Neuronal stem cell (in vitro differentiated cells): ENCODE measurements around the gene LCTL.
"Not testable (repeated sequence)": the region's sequence is repeated elsewhere in the genome, so short reads cannot be mapped to it uniquely, and the experiment has no call there.

Source experiments
- DNase-seq: peaks from one replicate; pipeline ENCODE4 v3.0.0-alpha.2; 2013; ENCODE audit warnings: low spot score
- H2AFZ ChIP-seq: one replicate; pipeline ENCODE4 v1.6.1; 2013; ENCODE audit warnings: mild to moderate bottlenecking, low read length, inconsistent platforms
- H2AK5ac ChIP-seq: 2 replicates; pipeline ENCODE4 v1.6.1; 2013; ENCODE audit warnings: low read depth, mild to moderate bottlenecking, inconsistent platforms, low read length, moderate library complexity, mixed read lengths
- H2BK120ac ChIP-seq: 2 replicates; pipeline ENCODE4 v1.6.1; 2013; ENCODE audit warnings: low read depth, mild to moderate bottlenecking, inconsistent platforms, low read length, moderate library complexity, mixed read lengths
- H2BK12ac ChIP-seq: one replicate; pipeline ENCODE4 v1.6.1; 2013; ENCODE audit warnings: low read length, inconsistent platforms
- H2BK15ac ChIP-seq: 2 replicates; pipeline ENCODE4 v1.6.1; 2013; ENCODE audit warnings: mild to moderate bottlenecking, low read length, inconsistent platforms, mixed read lengths
- H2BK5ac ChIP-seq: one replicate; pipeline ENCODE4 v1.6.1; 2013; ENCODE audit warnings: inconsistent platforms, mild to moderate bottlenecking, low read length, moderate library complexity
- H3K14ac ChIP-seq: one replicate; pipeline ENCODE4 v1.6.1; 2013; ENCODE audit warnings: low read length, inconsistent platforms
- H3K18ac ChIP-seq: 2 replicates; pipeline ENCODE4 v1.6.1; 2013; ENCODE audit warnings: low read length, inconsistent platforms
- H3K23ac ChIP-seq: 2 replicates; pipeline ENCODE4 v1.6.1; 2013; ENCODE audit warnings: low read depth, mild to moderate bottlenecking, mixed read lengths, low read length, inconsistent platforms; ENCODE audit not compliant: poor library complexity
- H3K27ac ChIP-seq: replicated peaks from 3 replicates; pipeline ENCODE4 v1.5.1; 2013; ENCODE audit warnings: low read length, inconsistent platforms
- H3K27me3 ChIP-seq, 3 experiments: 2 replicates each; pipeline ENCODE4 v1.6.1; 2013; ENCODE audit warnings: low read length in 3 of 3, mild to moderate bottlenecking in 2 of 3, inconsistent platforms in 1 of 3, low read depth in 1 of 3, mixed read lengths in 1 of 3, moderate library complexity in 1 of 3; ENCODE audit not compliant: control insufficient read depth in 3 of 3, insufficient read depth in 3 of 3
- H3K36me3 ChIP-seq, 2 donors: replicated peaks in 1 of 2; 2 replicates each; pipeline ENCODE4 v1.6.1; 2013; ENCODE audit warnings: low read length in 2 of 2; ENCODE audit not compliant: control insufficient read depth in 2 of 2, insufficient read depth in 2 of 2
- H3K4ac ChIP-seq: 2 replicates; pipeline ENCODE4 v1.6.1; 2013; ENCODE audit warnings: inconsistent platforms, mild to moderate bottlenecking, low read length, moderate library complexity
- H3K4me1 ChIP-seq, 2 donors: 1 replicate in 1 of 2; 2 replicates in 1 of 2; pipeline ENCODE4 v1.6.1; 2013; ENCODE audit warnings: low read length in 2 of 2, low read depth in 1 of 2; ENCODE audit not compliant: control insufficient read depth in 2 of 2, insufficient read depth in 1 of 2
- H3K4me2 ChIP-seq: one replicate; pipeline ENCODE4 v1.6.1; 2013; ENCODE audit warnings: mild to moderate bottlenecking, low read length, inconsistent platforms; ENCODE audit not compliant: insufficient read depth, poor library complexity, severe bottlenecking
- H3K4me3 ChIP-seq, 2 donors: 2 replicates each; pipeline ENCODE4 v1.5.1; 2013; ENCODE audit warnings: low read length in 2 of 2, mild to moderate bottlenecking in 2 of 2, inconsistent platforms in 1 of 2, moderate library complexity in 1 of 2
- H3K79me1 ChIP-seq: one replicate; pipeline ENCODE4 v1.6.1; 2013; ENCODE audit warnings: low read depth, mild to moderate bottlenecking, inconsistent platforms, low read length, moderate library complexity
- H3K9ac ChIP-seq: one replicate; pipeline ENCODE4 v1.6.1; 2013; ENCODE audit warnings: mild to moderate bottlenecking, low read depth, low read length, inconsistent platforms; ENCODE audit not compliant: poor library complexity
- H3K9me3 ChIP-seq, 2 donors: replicated peaks in 1 of 2; 2 replicates each; pipeline versions ENCODE3 to v1.6.1; 2013; ENCODE audit warnings: low read length in 2 of 2, mild to moderate bottlenecking in 2 of 2, inconsistent platforms in 1 of 2, low read depth in 1 of 2, mixed read lengths in 1 of 2, moderate library complexity in 1 of 2; ENCODE audit not compliant: control insufficient read depth in 2 of 2, insufficient read depth in 1 of 2
- H4K8ac ChIP-seq: one replicate; pipeline ENCODE4 v1.6.1; 2013; ENCODE audit warnings: low read depth, mild to moderate bottlenecking, inconsistent platforms, low read length, moderate library complexity
- H4K91ac ChIP-seq: one replicate; pipeline ENCODE4 v1.6.1; 2013; ENCODE audit warnings: low read length, low read depth, mild to moderate bottlenecking, inconsistent platforms; ENCODE audit not compliant: poor library complexity
- WGBS, 2 donors: extraction: QIAGEN DNeasy Blood & Tissue Kit; methylation state at CpG; one replicate each; pipeline ENCODE4 v1.1.7; 2013; ENCODE audit warnings: missing lambda C conversion rate in 2 of 2, mixed read lengths in 1 of 2; ENCODE audit not compliant: insufficient read length in 2 of 2, insufficient replicate concordance in 1 of 2; ENCODE audit errors: extremely low coverage in 2 of 2; 5-methylcytosine and 5-hydroxymethylcytosine counted together

Gene LCTL

DNA sequence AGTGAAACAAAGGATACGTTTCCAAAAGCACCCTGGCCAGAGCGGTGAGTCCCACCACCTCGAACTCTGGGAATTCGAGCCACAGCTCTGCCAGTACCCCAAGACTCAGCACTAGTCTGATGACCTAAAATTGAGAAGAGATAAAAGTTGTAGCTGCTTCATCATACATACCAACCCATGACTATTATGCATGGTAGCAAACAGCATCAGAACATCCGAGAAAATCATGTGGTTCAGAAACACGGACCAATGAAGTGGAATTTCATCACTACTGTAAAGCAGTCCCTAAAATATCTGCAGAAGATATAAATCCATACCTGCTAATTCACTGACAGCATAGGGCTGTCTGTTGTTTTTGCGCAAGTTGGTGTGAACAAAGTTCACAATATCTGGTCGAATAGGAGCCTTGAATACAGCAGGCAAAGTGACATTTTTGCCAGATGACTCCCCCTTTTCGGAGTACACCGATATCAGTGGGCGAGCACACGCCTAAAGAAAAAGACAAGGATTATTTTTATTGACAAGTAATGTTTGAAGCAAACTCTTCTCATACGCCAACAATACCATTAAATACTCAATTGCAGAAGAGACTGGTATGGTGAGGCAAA lies 62.7 kb downstream of the LCTL start:
- peaks cover 31 to 57% of the 10 kb centered on the region in 2 donors for H3K36me3 ChIP-seq
- H3K14ac ChIP-seq, H2BK120ac ChIP-seq, H3K9me3 ChIP-seq, H3K27me3 ChIP-seq, H4K8ac ChIP-seq, H2BK5ac ChIP-seq, DNase-seq, H3K79me1 ChIP-seq, H4K91ac ChIP-seq, H2BK15ac ChIP-seq, H3K23ac ChIP-seq, H3K18ac ChIP-seq, H2AK5ac ChIP-seq, H3K27ac ChIP-seq, H2AFZ ChIP-seq, H3K4ac ChIP-seq, H3K9ac ChIP-seq, H2BK12ac ChIP-seq: not testable (repeated sequence)
- no CpG with 5 or more reads among the region's 13 CpGs for WGBS, 2 donors
- peak overlapping the region; percentile 26 for H3K4me2 ChIP-seq
- H3K4me1 ChIP-seq = peaks cover 4 to 12% of the 10 kb centered on the region in 2 donors
- peak overlapping the region in 1 of 2 donors; percentile 81 for H3K4me3 ChIP-seq

DNA sequence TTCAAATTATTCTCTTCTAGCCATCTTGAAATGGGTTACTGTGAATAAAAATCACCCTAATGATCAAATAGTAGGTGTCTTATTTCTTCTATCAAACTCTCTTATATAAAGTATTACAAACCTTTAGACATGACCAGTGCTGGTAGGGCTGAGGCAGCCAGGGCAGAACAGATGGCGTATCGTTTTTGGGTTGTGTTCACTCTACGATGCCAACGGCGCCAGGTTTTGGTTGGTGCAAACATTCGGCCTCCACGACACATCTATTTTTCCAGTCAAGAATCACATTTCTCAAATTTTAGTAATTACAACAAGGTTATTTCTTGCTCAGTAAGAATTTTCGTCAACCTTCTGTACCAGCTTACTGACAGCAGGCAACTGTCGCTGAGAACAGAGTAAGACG lies 63.3 kb downstream of the LCTL start:
- H4K91ac ChIP-seq = no peak overlapping the region
- no peaks in the 10 kb centered on the region for H3K27me3 ChIP-seq
- WGBS, 2 donors = no CpG with 5 or more reads among the region's 10 CpGs
- H3K18ac ChIP-seq = no peak overlapping the region
- no peak overlapping the region for H3K4me2 ChIP-seq
- no peaks in the 10 kb centered on the region for H3K9me3 ChIP-seq
- no peak overlapping the region for H2AFZ ChIP-seq
- no peak overlapping the region for H2BK120ac ChIP-seq
- DNase-seq = no peak
- H3K4ac ChIP-seq = no peak overlapping the region
- H2BK12ac ChIP-seq = no peak overlapping the region
- H2BK15ac ChIP-seq = no peak overlapping the region
- peaks cover 4 to 12% of the 10 kb centered on the region in 2 donors for H3K4me1 ChIP-seq
- H3K27ac ChIP-seq = no peak overlapping the region
- no peak overlapping the region for H3K14ac ChIP-seq
- H2BK5ac ChIP-seq = no peak overlapping the region
- no peak overlapping the region for H3K9ac ChIP-seq
- no peaks in the 10 kb centered on the region for H3K79me1 ChIP-seq
- no peak overlapping the region for H2AK5ac ChIP-seq
- peak overlapping the region in 1 of 2 donors; percentile 9 for H3K4me3 ChIP-seq
- no peak overlapping the region for H3K23ac ChIP-seq
- peaks cover 31 to 61% of the 10 kb centered on the region in 2 donors for H3K36me3 ChIP-seq
- no peak overlapping the region for H4K8ac ChIP-seq

DNA sequence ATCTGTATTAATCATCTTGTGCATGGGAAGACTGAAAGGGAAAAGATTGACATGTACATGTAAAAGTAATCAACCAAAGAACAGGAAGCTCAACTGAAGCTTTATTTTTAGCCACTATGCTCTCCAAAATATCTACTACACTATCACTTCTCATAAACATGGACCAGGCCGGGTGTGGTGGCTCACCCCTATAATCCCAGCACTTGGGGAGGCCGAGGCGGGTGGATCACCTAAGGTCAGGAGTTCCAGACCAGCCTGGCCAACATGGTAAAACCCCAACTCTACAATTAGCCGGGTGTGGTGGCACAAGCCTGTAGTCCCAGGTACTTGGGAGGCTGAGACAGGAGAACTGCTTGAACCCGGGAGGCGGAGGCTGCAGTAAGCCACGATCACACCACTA lies 65.5 kb downstream of the LCTL start:
- H3K4me3 ChIP-seq, H3K23ac ChIP-seq, H3K9ac ChIP-seq, H4K91ac ChIP-seq, H2BK5ac ChIP-seq, H2BK15ac ChIP-seq, H2AK5ac ChIP-seq, H3K4ac ChIP-seq, H2BK12ac ChIP-seq, H3K18ac ChIP-seq, H4K8ac ChIP-seq, H3K79me1 ChIP-seq, H2BK120ac ChIP-seq, H3K27ac ChIP-seq, DNase-seq, H3K9me3 ChIP-seq, H3K4me2 ChIP-seq, H2AFZ ChIP-seq, H3K14ac ChIP-seq, H3K27me3 ChIP-seq: not testable (repeated sequence)
- WGBS, 2 donors = no CpG with 5 or more reads among the region's 7 CpGs
- Histone ChIP-seq H3K4me1 (peaks cover 6 to 18% of the 10 kb centered on the region in 2 donors), H3K36me3 (peaks cover 31 to 76% of the 10 kb centered on the region in 2 donors)

DNA sequence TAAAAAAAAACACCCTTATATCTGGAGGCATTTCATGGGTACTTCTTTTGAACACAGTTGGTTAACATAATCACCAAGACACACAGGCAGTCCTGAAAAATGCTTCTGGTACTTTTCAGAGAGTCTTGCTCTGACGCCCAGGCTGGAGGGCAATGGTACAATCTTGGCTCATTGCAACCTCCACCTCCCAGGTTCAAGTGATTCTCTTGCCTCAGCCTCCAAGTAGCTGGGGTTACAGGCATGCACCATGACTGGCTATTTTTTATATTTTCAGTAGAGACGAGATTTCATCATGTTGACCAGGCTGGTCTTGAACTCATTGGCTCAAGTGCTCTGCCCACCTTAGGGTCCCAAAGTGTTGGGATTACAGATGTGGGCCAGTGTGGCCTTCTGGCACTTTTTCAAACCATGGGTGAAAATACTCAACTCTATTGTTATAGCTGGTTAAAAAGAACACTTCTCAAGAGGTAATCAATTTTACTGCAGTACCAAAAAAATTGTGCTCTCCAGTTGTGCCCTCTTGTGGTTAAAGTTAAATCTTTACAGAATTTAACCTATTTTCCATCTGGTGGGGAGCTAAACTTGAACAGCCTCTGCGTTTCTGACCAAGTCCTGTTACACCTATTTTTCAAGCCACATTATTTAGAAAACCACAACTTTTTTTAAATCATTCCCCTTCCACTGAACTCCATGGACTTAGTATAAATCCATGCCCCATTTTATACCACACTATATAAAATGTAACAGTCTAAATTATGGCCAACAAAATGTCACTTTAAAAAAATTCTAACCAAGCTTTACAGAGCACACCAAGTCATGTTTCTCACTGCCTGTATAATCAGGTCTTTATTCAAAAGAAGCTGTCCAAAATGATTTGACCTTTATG lies 67.1 kb downstream of the LCTL start:
- Histone ChIP-seq H2AFZ (no peak overlapping the region), H3K4me1 (peaks cover 6 to 18% of the 10 kb centered on the region in 2 donors), H3K14ac (no peak overlapping the region), H3K4me2 (no peak overlapping the region), H3K9me3 (no peaks in the 10 kb centered on the region), H2BK5ac (no peak overlapping the region), H3K36me3 (peaks cover 34 to 91% of the 10 kb centered on the region in 2 donors), H2AK5ac (no peak overlapping the region), H4K91ac (no peak overlapping the region), H3K79me1 (peaks cover 4% of the 10 kb centered on the region), H2BK12ac (no peak overlapping the region), H2BK15ac (no peak overlapping the region), H3K18ac (no peak overlapping the region), H4K8ac (no peak overlapping the region), H3K4me3 (no peak overlapping the region), H3K4ac (no peak overlapping the region), H3K9ac (no peak overlapping the region), H2BK120ac (no peak overlapping the region), H3K27ac (no peak overlapping the region), H3K23ac (no peak overlapping the region), H3K27me3 (no peaks in the 10 kb centered on the region)
- WGBS, 2 donors = no CpG with 5 or more reads among the region's 3 CpGs
- DNase-seq = no peak
